HG02973 (cell line): Measurements from ENCODE around the gene PRRG1.
"Not testable (repeated sequence)": the region's sequence is repeated elsewhere in the genome, so short reads cannot be mapped to it uniquely, and the experiment has no call there.

Experiments
- ATAC-seq: cut with Tn5 transposase; IDR thresholded peaks from one replicate; pipeline ENCODE4 v1.9.1; 2021; ENCODE audit warnings: moderate library complexity; ENCODE audit not compliant: unreplicated experiment

Gene PRRG1

GRCh38 chrX:37349221-37350033 lies at the start of gene PRRG1:
PRRG1 (plus strand) TSS chrX:37349364; CDS start chrX:37406250, 56,886 bp downstream.
- ATAC-seq = no peak

GRCh38 chrX:37302569-37302968 lies 46.6 kb upstream of the PRRG1 start:
- ATAC-seq = no peak

DNA sequence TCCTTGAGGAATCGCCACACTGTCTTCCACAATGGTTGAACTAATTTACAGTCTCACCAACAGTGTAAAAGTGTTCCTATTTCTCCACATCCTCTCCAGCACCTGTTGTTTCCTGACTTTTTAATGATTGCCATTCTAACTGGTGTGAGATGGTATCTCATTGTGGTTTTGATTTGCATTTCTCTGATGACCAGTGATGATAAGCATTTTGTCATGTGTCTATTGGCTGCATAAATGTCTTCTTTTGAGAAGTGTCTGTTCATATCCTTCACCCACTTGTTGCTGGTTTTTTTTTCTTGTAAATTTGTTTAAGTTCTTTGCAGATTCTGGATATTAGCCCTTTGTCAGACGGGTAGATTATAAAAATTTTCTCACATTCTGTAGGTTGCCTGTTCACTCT lies 43.9 kb upstream of the PRRG1 start:
- not testable (repeated sequence) for ATAC-seq

DNA sequence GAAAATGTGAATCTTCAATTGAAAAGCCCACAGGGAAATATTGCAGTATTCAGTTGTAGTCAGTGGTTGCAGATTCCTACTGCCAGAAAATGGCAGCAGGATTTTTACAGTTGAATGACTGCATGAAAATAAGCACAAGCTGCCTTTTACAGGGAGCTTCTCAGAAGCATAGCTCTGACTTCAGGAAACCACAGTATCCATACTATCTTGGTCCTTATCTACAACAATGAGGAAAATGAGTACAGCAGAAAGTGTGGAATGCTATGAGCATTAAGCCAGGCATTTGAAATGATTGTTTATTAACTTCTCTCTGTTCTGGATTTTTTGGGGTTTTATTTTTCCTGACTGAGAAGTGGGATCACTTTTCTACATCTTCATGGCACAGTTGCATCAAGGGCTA lies 34.6 kb upstream of the PRRG1 start:
- no peak for ATAC-seq

DNA sequence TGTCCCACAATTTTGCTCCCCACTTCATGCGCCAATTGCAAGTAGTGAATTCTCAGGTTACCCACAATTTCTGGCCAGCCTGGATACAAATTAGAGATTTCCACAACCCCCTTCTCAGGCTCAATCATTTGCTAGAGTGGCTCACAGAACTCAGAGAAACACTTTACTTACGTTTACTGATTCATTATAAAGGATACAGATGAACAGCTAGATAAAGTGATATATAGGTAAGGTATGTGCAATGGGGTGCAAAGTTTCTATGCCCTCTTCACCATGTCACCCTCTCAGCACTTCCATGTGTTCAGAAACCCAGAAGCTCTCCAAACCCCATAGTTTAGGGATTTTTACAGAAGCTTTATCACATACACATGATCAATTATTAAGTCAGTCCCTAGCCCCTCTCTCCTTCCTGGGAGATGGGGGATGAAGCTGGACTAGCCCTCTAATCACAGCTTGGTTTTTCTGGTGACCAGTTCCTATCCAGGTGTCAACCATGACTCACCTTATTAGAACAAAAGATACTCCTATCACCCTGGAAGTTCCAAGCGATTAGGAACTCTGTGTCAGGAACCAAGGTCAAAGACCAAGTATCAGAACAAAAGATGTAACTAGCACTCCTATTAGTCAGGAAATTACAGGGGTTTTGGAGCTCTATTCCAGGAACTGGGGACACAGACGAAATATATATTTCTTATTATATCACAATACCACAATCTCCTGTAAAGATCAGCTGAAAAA lies 33.5 kb upstream of the PRRG1 start:
- ATAC-seq = no peak

DNA sequence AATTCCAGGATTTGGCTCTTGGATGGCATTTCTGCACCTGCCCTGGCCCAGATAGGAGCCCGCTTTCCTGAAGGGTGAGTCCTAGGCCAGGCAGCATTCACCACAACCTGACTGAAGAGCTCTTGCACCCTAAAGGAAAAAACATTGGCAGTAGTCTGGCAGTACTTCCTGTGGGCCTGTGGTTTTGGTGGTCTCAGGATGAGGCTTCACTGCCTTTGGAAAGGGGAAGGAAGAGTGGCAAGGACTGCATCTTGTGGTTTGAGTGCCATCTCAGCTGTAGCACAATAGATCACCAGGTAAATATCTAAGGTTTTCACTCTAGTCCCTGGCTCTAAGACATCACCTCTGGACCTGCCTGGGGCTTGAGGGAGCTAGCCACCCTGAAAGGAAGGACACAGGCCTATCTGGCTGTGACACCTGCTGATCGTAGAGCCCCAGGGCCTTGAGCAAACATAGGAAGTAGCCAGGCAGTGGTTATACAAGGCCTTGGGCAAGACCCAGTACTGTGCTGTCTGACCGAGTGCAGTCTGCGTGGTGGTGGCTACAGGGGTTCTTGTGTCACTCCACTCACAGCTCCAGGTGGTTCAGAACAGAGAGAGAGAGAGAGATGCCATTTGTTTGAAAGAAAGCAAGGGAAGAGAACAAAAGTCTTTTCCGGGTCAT lies 28.5 kb upstream of the PRRG1 start:
- ATAC-seq = no peak

- ATAC-seq = no peak
These were observed 18.5 kb upstream of the PRRG1 start for GRCh38 chrX:37330642-37331041.

- ATAC-seq = no peak
These were observed 17.6 kb upstream of the PRRG1 start for GRCh38 chrX:37331546-37331945.

DNA sequence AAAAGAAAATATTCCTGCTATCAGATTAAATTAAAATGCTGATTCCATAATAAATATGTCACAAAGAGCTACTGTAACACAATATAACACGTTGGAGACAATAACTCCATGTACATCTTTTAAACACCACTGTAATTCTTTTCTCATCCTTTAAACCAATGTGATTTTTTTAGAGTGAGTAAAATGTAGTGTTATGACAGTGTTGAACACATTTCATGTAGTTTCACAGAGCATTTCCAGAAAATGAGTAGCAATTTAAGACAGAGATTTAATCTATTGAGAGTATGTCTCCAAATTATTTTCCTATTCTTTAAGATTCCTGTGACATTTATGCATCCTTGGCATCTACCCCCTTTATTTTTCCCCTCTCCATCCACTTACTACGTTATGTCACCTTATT lies 17.1 kb upstream of the PRRG1 start:
- ATAC-seq = no peak

GRCh38 chrX:37332987-37333658 lies 16.0 kb upstream of the PRRG1 start:
- no peak for ATAC-seq

DNA sequence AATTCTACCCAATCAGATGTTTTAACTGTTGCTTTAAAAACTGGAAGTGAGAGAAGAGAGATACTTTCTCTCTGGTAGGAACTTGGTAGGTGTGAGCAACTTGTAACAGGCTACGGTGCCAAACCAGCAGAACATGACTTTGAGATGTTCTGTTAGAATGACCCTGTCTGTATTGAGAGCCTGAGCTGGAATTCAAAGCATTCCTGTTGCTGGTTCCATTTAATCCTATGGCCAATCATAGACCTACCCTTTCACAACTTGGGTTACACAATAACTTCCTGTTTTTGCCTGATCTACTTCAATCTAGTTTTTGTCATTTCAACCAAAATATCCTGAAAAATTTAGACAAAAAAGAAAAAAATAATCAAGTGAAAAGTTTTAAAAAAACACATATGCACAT lies 1.7 kb upstream of the PRRG1 start:
- no peak for ATAC-seq

GRCh38 chrX:37348231-37348970 lies 763 bp upstream of the PRRG1 start:
- ATAC-seq = no peak

- no peak for ATAC-seq
These were observed 268 bp upstream of the PRRG1 start for GRCh38 chrX:37348971-37349220.

DNA sequence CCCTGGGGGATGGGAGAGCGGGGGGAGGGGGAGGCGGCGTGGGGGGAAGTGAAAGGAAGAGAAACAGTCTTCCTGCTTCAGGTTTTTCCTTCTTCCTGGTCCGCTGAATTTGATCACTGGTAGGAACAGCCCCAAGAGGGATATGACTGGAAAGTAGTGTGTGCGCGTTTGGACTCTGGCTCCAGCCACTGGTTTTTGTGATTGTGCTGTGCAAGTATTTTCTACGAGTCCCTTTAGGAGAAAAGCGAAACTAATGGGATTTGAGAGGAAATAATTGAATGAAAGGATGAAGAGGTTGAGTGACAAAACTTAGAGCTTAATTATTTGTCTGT lies 836 bp downstream of the PRRG1 start:
- ATAC-seq = no peak

DNA sequence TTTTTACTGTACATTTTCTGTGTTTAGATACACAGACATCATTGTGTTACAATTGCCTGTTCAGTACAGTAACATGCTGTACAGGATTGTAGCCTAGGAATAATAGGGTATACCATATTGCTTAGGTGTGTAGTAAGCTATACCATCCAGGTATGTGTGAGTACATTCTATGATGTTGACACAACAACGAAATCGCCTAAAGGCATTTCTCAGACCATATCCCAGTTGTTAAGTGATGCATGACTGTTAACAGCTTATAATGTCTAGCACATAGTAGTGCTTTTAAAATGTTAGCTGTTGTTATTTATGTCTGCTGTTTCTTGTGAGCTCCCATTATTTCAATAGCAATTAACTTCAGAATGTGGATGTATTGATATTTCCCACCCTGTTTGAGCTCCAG lies 4.5 kb downstream of the PRRG1 start:
- no peak for ATAC-seq

- ATAC-seq = no peak
These were observed 8.3 kb downstream of the PRRG1 start for GRCh38 chrX:37357436-37357835.

DNA sequence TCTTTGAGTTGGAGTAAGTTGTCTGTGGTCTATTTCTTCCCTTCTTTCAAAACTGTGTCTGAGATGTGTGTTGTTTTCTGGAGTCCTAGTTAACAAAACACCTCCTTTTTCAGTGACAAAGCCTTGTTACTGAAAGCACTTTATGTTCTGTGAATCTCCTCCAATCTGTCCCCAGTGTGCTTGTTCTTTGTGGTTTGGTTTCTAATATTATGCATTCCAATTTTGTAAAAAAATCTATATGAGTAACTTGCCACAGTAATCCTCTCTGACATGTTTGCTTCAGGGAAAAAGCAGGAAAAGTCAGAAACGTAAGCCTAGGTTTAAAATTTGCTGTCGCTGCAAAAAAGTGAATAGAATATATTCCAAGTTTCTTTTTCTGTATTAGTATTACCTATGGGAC lies 12.4 kb downstream of the PRRG1 start:
- no peak for ATAC-seq

DNA sequence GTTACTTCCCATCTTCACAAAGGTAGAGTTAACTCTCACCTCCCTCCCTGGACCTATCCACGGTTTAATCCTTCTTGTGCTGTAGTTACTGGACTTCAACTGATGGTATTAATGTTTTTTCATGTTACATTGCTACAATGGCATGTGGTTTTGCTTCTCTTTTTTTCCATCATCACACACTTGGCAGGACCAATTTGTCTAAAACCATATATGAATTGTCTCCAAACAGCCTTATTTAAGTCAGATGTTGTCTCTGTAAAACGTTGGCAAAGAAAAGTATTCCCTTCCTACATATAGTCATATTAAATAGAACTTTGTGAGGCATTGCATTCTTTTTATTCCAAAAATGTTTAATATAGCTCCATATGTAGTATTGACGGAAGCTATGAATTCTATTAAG lies 15.5 kb downstream of the PRRG1 start:
- ATAC-seq = no peak

GRCh38 chrX:37367946-37368345 lies 18.8 kb downstream of the PRRG1 start:
- ATAC-seq = no peak

DNA sequence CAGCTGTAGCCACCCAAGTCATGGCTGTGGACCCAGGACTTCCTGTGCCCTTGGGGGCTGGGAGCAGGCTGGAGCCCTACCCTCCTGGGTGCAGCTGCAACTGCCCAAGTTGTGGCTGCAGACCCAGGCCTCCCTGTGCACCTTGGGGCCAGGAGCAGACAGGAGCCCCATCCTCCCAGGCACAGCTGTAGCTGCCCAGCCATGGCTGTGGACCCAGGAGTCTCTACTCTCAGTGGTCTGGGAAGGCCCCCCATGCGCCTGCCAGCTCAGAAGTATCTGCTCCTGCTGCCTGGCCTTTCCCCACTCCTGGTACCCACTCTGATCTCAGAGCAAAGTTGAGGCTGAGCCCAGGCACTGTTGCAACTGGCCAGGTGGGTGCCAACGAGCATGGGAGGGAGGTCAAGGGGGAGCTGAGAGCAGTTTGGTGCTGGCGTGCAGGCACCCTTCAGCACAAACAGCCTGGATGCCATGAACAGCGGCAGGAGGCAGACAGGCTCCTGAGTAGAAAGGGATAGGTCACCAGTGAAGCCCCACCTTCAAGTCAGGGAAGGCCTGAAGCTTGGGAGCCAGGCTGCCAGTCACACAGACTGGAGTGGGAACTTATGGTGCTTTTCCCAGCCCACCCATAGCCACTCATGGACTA lies 21.5 kb downstream of the PRRG1 start:
- no peak for ATAC-seq

DNA sequence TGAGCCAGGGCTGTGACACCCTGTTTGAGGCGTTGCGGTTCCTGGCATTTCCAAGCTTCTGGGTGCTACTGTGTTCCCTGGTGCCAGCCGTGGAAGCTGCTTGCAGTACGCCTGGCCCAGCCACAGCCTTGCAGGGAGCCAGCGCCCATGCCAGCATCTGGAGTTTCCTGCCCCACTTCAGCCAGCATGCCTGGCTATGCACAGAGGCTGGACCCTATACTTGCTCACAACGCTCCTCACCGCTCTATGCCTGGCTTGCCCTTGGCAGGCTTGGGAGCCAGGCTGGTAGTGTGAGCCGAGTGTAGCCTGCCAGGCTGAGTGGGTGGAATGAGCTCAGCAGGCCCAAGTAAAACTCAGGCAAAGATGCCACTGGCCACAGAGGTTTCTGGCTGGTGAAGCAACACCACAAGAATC lies 22.4 kb downstream of the PRRG1 start:
- no peak for ATAC-seq
